ENCODE results near the gene PEX5L.

- TF ChIP-seq, protein P1, sequence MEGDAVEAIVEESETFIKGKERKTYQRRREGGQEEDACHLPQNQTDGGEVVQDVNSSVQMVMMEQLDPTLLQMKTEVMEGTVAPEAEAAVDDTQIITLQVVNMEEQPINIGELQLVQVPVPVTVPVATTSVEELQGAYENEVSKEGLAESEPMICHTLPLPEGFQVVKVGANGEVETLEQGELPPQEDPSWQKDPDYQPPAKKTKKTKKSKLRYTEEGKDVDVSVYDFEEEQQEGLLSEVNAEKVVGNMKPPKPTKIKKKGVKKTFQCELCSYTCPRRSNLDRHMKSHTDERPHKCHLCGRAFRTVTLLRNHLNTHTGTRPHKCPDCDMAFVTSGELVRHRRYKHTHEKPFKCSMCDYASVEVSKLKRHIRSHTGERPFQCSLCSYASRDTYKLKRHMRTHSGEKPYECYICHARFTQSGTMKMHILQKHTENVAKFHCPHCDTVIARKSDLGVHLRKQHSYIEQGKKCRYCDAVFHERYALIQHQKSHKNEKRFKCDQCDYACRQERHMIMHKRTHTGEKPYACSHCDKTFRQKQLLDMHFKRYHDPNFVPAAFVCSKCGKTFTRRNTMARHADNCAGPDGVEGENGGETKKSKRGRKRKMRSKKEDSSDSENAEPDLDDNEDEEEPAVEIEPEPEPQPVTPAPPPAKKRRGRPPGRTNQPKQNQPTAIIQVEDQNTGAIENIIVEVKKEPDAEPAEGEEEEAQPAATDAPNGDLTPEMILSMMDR (IDR thresholded peaks at IDR 0.05): no peak
- TF ChIP-seq POLR2A (IDR thresholded peaks at IDR 0.05): no peak
These were observed 88.0 kb downstream of the PEX5L start for GRCh38 chr3:179948740-179949139.
